H1 (cell line): Measurements from ENCODE around the gene ZBTB7B. TPM values are rescaled to one million over a fixed set of nuclear protein-coding genes. Genes with fewer than 3 reads are reported as not detected.

Experiments
- CTCF ChIA-PET: fragments of 300-600 bp; sonication (Branson Sonifier 250); formaldehyde crosslinking; loops from one replicate; lab custom pipeline; 2021; ENCODE audit not compliant: partially characterized antibody; lab: Charles Lee
- POLR2A ChIA-PET: fragments of 300-600 bp; sonication (Branson Sonifier 250); formaldehyde crosslinking; loops from one replicate; lab custom pipeline; 2021; ENCODE audit warnings: inconsistent platforms; ENCODE audit not compliant: partially characterized antibody; lab: Charles Lee
- DNase-seq, 2 experiments: peaks; one replicate each; pipeline versions ENCODE4 v3.0.0 to v3.0.0-alpha.2; 2010 to 2022; ENCODE audit warnings: low spot score in 2 of 2, low read depth in 1 of 2, mixed read lengths in 1 of 2
- FAIRE-seq: peaks from 2 replicates; lab custom pipeline; 2011; peaks lifted over from hg19 to GRCh38; lab: Jason Lieb, UNC
- H2AFZ ChIP-seq: 2 replicates; pipeline ENCODE4 v1.8.1; 2012; ENCODE audit warnings: low read length, inconsistent platforms
- H2AK5ac ChIP-seq: 2 replicates; pipeline ENCODE4 v1.6.1; 2013; ENCODE audit warnings: low read depth, low read length
- H2BK120ac ChIP-seq: replicated peaks from 2 replicates; pipeline ENCODE3; 2013; ENCODE audit warnings: low read depth, low read length, inconsistent platforms
- H2BK12ac ChIP-seq: 2 replicates; pipeline ENCODE4 v1.6.1; 2013; ENCODE audit warnings: low read depth, low read length
- H2BK15ac ChIP-seq: 2 replicates; pipeline ENCODE4 v1.6.1; 2013; ENCODE audit warnings: low read length
- H2BK20ac ChIP-seq: 2 replicates; pipeline ENCODE4 v1.6.1; 2013; ENCODE audit warnings: low read length
- H2BK5ac ChIP-seq: 2 replicates; pipeline ENCODE4 v1.6.1; 2013; ENCODE audit warnings: low read depth, low read length
- H3K14ac ChIP-seq: 2 replicates; pipeline ENCODE4 v1.6.1; 2013; ENCODE audit warnings: inconsistent platforms; ENCODE audit not compliant: insufficient read length
- H3K18ac ChIP-seq: 2 replicates; pipeline ENCODE4 v1.6.1; 2013; ENCODE audit warnings: low read length; ENCODE audit errors: extremely low read depth
- H3K23ac ChIP-seq: 2 replicates; pipeline ENCODE4 v1.6.1; 2013; ENCODE audit warnings: inconsistent platforms; ENCODE audit not compliant: insufficient read length
- H3K23me2 ChIP-seq: 2 replicates; pipeline ENCODE4 v1.6.1; 2013; ENCODE audit warnings: low read depth, low read length
- H3K27ac ChIP-seq: 2 replicates; pipeline ENCODE4 v1.6.1; 2011; ENCODE audit warnings: low read depth, low read length, inconsistent platforms
- H3K27me3 ChIP-seq, 4 experiments: replicated peaks in 1 of 4; 1 replicate in 1 of 4; 2 replicates in 3 of 4; pipeline versions ENCODE4 v1.6.1 to v1.8.1; 2011 to 2013; ENCODE audit warnings: low read length in 3 of 4, mild to moderate bottlenecking in 3 of 4, inconsistent platforms in 2 of 4, mixed read lengths in 2 of 4, moderate library complexity in 1 of 4; ENCODE audit not compliant: control insufficient read depth in 3 of 4, insufficient read depth in 3 of 4; ENCODE audit errors: extremely low read depth in 1 of 4
- H3K36me3 ChIP-seq, 4 experiments: 2 replicates each; pipeline versions ENCODE4 v1.6.1 to v1.8.1; 2011 to 2013; ENCODE audit warnings: mild to moderate bottlenecking in 4 of 4, low read length in 3 of 4, moderate library complexity in 2 of 4, control low read depth in 1 of 4, inconsistent platforms in 1 of 4; ENCODE audit not compliant: insufficient read depth in 4 of 4, control insufficient read depth in 2 of 4
- H3K4ac ChIP-seq: replicated peaks from 2 replicates; pipeline ENCODE3; 2013; ENCODE audit warnings: low read length, low read depth, mixed read lengths, inconsistent platforms; ENCODE audit not compliant: insufficient read length
- H3K4me1 ChIP-seq, 4 experiments: replicated peaks in 1 of 4; 1 replicate in 1 of 4; 2 replicates in 3 of 4; pipeline versions ENCODE4 v1.6.1 to v1.8.1; 2011 to 2013; ENCODE audit warnings: low read length in 3 of 4, inconsistent platforms in 2 of 4, mixed read lengths in 1 of 4; ENCODE audit not compliant: insufficient read depth in 4 of 4, control insufficient read depth in 3 of 4
- H3K4me2 ChIP-seq, 2 experiments: 2 replicates each; pipeline versions ENCODE4 v1.6.1 to v1.8.1; 2011 to 2013; ENCODE audit warnings: low read depth in 2 of 2, low read length in 2 of 2, control low read depth in 1 of 2, inconsistent platforms in 1 of 2, mild to moderate bottlenecking in 1 of 2; ENCODE audit not compliant: insufficient read depth in 1 of 2
- H3K4me3 ChIP-seq, 4 experiments: fragments of 200-600, 300-600 bp in 1 of 4; sonication (generic), shearing (Covaris generic), sonication (Bioruptor Twin) in 1 of 4; 2 replicates each; pipeline versions ENCODE4 v1.5.1 to v1.8.1; 2011 to 2016; ENCODE audit warnings: low read length in 4 of 4, low read depth in 3 of 4, control low read depth in 2 of 4, inconsistent platforms in 2 of 4, mild to moderate bottlenecking in 2 of 4, mixed read lengths in 1 of 4, moderate library complexity in 1 of 4; ENCODE audit not compliant: insufficient read depth in 2 of 4; ENCODE audit errors: extremely low read depth in 1 of 4
- H3K56ac ChIP-seq: replicated peaks from 2 replicates; pipeline ENCODE3; 2013; ENCODE audit warnings: low read depth, mild to moderate bottlenecking, mixed read lengths, low read length, inconsistent platforms; ENCODE audit not compliant: insufficient read length
- H3K79me1 ChIP-seq: 2 replicates; pipeline ENCODE4 v1.6.1; 2013; ENCODE audit warnings: low read depth, low read length, control low read depth
- H3K79me2 ChIP-seq, 2 experiments: 2 replicates each; pipeline versions ENCODE4 v1.6.1 to v1.8.1; 2012 to 2013; ENCODE audit warnings: low read length in 2 of 2, mild to moderate bottlenecking in 2 of 2, inconsistent platforms in 1 of 2; ENCODE audit not compliant: insufficient read depth in 2 of 2, control insufficient read depth in 1 of 2
- H3K9ac ChIP-seq, 4 experiments: replicated peaks in 1 of 4; 1 replicate in 1 of 4; 2 replicates in 3 of 4; pipeline versions ENCODE4 v1.6.1 to v1.8.1; 2011 to 2013; ENCODE audit warnings: low read depth in 3 of 4, low read length in 3 of 4, control low read depth in 2 of 4, mild to moderate bottlenecking in 2 of 4, moderate library complexity in 2 of 4, inconsistent platforms in 1 of 4; ENCODE audit errors: extremely low read depth in 1 of 4
- H3K9me3 ChIP-seq, 2 experiments: 2 replicates each; pipeline versions ENCODE4 v1.6.1 to v1.8.1; 2012 to 2013; ENCODE audit warnings: mild to moderate bottlenecking in 2 of 2, moderate library complexity in 2 of 2, control low read depth in 1 of 2, inconsistent platforms in 1 of 2, low read depth in 1 of 2, low read length in 1 of 2, mixed read lengths in 1 of 2; ENCODE audit not compliant: insufficient read depth in 2 of 2
- H4K20me1 ChIP-seq, 2 experiments: replicated peaks in 1 of 2; 2 replicates each; pipeline versions ENCODE3 to v1.8.1; 2011 to 2013; ENCODE audit warnings: inconsistent platforms in 2 of 2, low read length in 2 of 2, mild to moderate bottlenecking in 1 of 2; ENCODE audit not compliant: insufficient read depth in 2 of 2, control insufficient read depth in 1 of 2
- H4K5ac ChIP-seq: 2 replicates; pipeline ENCODE4 v1.6.1; 2013; ENCODE audit warnings: low read length, low read depth, mixed read lengths, inconsistent platforms; ENCODE audit not compliant: insufficient read length
- H4K8ac ChIP-seq: 2 replicates; pipeline ENCODE4 v1.8.0; 2013; ENCODE audit warnings: mild to moderate bottlenecking, moderate library complexity, low read length, inconsistent platforms; ENCODE audit not compliant: insufficient read depth; ENCODE audit errors: extremely low read depth
- H4K91ac ChIP-seq: replicated peaks from 2 replicates; pipeline ENCODE3; 2013; ENCODE audit warnings: low read length, mixed read lengths, inconsistent platforms; ENCODE audit not compliant: insufficient read length
- BRCA1 ChIP-seq: IDR thresholded peaks from 2 replicates; pipeline ENCODE4 v1.6.1; 2012; ENCODE audit warnings: low read depth, low read length, improper control_type of control experiment
- RBBP5 ChIP-seq: IDR thresholded peaks from 2 replicates; pipeline ENCODE4 v1.7.1; 2012; ENCODE audit warnings: low read depth, mild to moderate bottlenecking, inconsistent platforms, low read length, moderate library complexity, borderline replicate concordance
- WGBS, 2 experiments: shearing (Covaris generic) in 1 of 2; methylation state at CpG; one replicate each; pipeline versions ENCODE4 v1.1.6 to v1.1.7; 2013 to 2015; ENCODE audit warnings: low lambda C conversion rate in 2 of 2, mixed read lengths in 2 of 2, inconsistent platforms in 1 of 2, low coverage in 1 of 2, missing lambda C conversion rate in 1 of 2; ENCODE audit not compliant: insufficient replicate concordance in 2 of 2, insufficient coverage in 1 of 2, insufficient read length in 1 of 2; ENCODE audit errors: extremely low coverage in 1 of 2, missing lambda C conversion rate in 1 of 2; 5-methylcytosine and 5-hydroxymethylcytosine counted together
- polyA plus RNA-seq, 7 experiments: library from polyadenylated mRNA; depleted of rRNA in 3 of 7; stranded (reverse) in 5 of 7; unstranded in 2 of 7; fragments of >200 nt in 5 of 7; fragments of 200-250 nt in 2 of 7; gene quantifications; 1 replicate in 5 of 7; 2 replicates in 1 of 7; 4 replicates in 1 of 7; pipeline versions ENCODE4 v1.2.1 to v1.2.3, GENCODE V29; 2011 to 2013; ENCODE audit warnings: missing spikeins in 2 of 7, mixed read lengths in 2 of 7
- total RNA-seq: library from RNA; stranded (reverse); fragmentation: NEBNext Ultra II Directional; extraction: Animal tissue kit (Norgen Biotek cat#: 25700); gene quantifications from 2 replicates; pipeline ENCODE4 v1.2.1, GENCODE V29; 2021

The ZBTB7B gene
- total and polyA plus RNA-seq, 2 of the 8 experiments (the other 6 are each of a cell fraction or from before 2014, with no cell fraction given): 24.5 to 36.9 TPM

GRCh38 chr1:154958681-154959425 lies 43.7 kb upstream of the ZBTB7B start:
- no peak overlapping the region for H2AK5ac ChIP-seq
- no peak overlapping the region for H3K27ac ChIP-seq
- H3K9ac ChIP-seq: no peak overlapping the region
- no peak overlapping the region for H2BK12ac ChIP-seq
- no peak overlapping the region for H2BK120ac ChIP-seq
- H3K23ac ChIP-seq: no peak overlapping the region
- H3K18ac ChIP-seq: no peak overlapping the region
- peaks cover 1 to 9% of the 10 kb centered on the region in 2 experiments for H4K20me1 ChIP-seq
- peaks cover 5% of the 10 kb centered on the region for H3K23me2 ChIP-seq
- no peaks in the 10 kb centered on the region; a peak in 1 of 7 replicates for H3K27me3 ChIP-seq
- no peak overlapping the region for H3K4me2 ChIP-seq
- no peak overlapping the region for H4K5ac ChIP-seq
- no peak overlapping the region for H4K91ac ChIP-seq
- H3K9me3 ChIP-seq: no peaks in the 10 kb centered on the region
- H2AFZ ChIP-seq: no peak overlapping the region
- WGBS, 2 experiments: 93% methylated on average over 16 of the region's 16 CpGs; no CpG with 5 or more reads in 1 of the 2 experiments
- H3K36me3 ChIP-seq: peaks cover 10 to 14% (median 13%) of the 10 kb centered on the region in 4 experiments; a peak in 7 of 8 replicates
- H3K4me1 ChIP-seq: peaks cover 4 to 27% (median 8%) of the 10 kb centered on the region in 4 experiments
- no peak for TF ChIP-seq BRCA1
- no peak for TF ChIP-seq RBBP5
- H3K79me1 ChIP-seq: peaks cover 5% of the 10 kb centered on the region
- H3K14ac ChIP-seq: no peak overlapping the region
- H4K8ac ChIP-seq: no peak overlapping the region
- H3K79me2 ChIP-seq: peaks cover 0 to 17% of the 10 kb centered on the region in 2 experiments
- no peak overlapping the region for H3K4me3 ChIP-seq
- no peak overlapping the region for H3K56ac ChIP-seq
- FAIRE-seq: no peak
- no peak overlapping the region for H2BK15ac ChIP-seq
- no peak overlapping the region for H3K4ac ChIP-seq
- ChIA-PET POLR2A (interaction anchor here (0.7 to 18.6 kb wide), 3 partner anchors 13 to 25 kb away, joined by 3 to 662 read pairs (median 5); partner anchors contain the start of genes CKS1B, FLAD1, LENEP and PMVK), CTCF (interaction anchor here (1.7 to 9.8 kb wide), 3 partner anchors 12 to 126 kb away, joined by 4 to 132 read pairs (median 13); partner anchors contain the start of genes LENEP and SHC1)
- H2BK5ac ChIP-seq: no peak overlapping the region
- no peak for DNase-seq
- H2BK20ac ChIP-seq: no peak overlapping the region
